Epithelial cell of alveolus of lung (primary cell): ENCODE data around the gene RAD9A. TPM values are rescaled to one million over a fixed set of nuclear protein-coding genes. Genes with fewer than 3 reads are reported as not detected.

ENCODE experiments used
- total RNA-seq: library from RNA; depleted of rRNA; stranded (reverse); fragments of >200 nt; gene quantifications from 2 replicates; pipeline ENCODE4 v1.2.1, GENCODE V29; 2015

Gene RAD9A
- total RNA-seq = 8.4 and 10.8 TPM in 2 replicates

GRCh38 chr11:67391304-67392182 is at the start of gene RAD9A:
Gene RAD9A (plus strand): TSS chr11:67391986. CDS start chr11:67392045, 59 bp downstream.

DNA sequence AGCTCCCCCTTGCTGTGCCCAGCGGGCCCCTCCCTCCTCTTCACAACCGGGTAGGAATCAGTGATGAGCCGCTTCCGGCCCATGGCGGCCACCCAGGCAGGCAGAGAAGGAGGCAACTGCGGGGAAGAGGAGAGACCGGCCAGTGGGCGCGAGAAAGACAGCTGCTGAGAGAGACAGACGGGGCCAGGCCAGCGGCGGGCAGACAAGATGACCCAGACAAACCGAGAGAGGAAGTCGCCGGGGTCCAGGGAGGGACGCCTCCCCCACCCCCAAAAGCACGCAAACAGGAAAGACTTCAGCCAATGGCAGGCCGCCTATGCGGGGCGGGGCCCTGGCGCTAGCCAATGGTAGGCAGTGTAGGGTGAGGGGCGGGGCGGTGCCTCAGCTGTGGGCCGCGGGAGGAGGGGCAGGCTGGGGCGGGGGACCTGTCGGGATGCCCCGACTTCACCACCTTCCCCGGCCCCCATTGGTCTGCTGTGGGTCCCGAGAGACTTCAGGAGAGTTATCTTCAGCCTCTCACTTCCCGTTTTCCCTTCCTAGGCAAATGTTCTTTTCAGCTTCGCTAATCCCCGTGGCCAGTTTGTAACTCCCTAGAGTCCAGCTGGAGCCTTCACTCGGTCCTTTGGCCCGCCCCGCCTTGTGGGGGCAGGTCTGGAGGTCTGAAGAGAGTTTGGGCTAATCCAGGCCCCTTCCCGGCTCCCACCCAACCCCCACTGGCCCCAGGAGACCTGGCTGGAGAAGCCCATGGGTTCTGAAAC is 38.3 kb upstream of the RAD9A start, which contains the start of gene POLD4:
POLD4 (minus strand) TSS at position 230 of the 758 bp plus-strand sequence; CDS start at position 83, 147 bp downstream.

DNA sequence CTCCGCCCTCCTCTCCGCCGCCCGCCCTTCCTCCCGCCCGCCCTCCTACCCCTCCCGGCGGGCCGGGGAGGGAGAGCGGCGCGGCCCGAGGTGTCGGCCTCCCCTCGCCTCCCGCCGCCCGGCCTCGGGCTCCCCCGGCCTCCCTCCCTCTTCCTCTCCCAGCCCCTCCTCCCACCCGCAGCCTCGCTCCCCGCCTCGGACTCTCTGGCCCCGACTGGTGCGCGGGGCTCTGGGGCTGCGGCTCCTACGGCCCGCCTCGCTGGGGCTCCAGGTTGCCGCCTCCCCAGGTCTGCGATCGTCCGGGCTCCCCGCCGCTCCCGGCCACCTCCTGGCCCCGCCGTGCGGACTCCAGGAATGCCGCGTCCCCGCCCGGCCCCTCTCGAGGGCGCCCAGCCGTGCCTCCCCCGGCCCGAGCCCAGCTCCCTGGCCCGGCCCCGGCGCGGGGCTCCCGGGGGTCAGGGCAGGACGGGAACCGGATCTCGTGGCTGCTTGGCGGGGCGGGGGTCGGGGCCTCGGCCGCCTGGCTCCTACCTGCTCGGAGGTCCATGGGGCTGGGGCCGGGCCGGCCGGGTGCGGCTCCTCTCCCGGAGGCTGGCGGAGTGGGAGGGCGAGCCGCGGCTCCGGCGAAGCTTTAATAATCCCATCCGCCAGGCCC is 18.7 kb upstream of the RAD9A start, which contains the start of gene CLCF1:
CLCF1 (minus strand) TSS at position 606 of the 655 bp plus-strand sequence; CDS start at position 547, 59 bp downstream.

DNA sequence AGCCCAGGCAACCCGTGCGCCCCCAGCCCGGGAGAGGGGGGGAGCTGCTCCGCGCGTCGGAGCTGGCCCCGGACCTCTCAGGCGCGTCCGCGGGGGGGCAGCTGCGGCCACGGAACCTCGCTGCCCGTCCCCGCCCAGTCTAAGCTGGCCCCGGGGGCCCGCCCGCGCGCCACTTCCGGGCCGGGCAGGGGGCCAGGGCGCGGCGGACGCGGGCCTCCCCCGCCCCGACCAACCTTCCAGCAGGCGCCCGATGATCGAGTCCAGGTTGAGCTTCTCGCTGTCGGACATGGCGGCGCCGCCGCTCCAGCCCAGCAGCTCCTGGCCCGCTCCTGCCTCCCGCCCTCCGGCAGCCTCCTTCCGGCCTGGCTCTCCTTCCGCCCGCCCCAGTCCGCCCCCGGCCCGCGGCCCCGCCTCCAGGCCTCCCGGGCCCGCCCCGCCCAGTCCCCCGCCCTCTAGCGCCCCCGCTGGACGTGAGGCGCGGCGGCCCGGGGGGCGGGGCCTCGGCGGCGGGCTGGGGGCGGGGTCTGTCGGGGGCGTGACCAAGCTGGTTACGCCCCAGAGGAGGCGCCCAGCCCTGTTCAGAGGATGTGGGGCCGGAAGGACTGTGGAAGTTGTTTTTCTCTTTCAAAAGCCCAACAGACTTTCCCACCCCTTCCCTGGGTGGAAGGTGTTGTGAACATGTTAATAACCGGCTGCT is 9.9 kb downstream of the RAD9A start, which contains the start of gene PPP1CA:
PPP1CA (minus strand) TSS at position 364 of the 697 bp plus-strand sequence; CDS start at position 288, 76 bp downstream.

DNA sequence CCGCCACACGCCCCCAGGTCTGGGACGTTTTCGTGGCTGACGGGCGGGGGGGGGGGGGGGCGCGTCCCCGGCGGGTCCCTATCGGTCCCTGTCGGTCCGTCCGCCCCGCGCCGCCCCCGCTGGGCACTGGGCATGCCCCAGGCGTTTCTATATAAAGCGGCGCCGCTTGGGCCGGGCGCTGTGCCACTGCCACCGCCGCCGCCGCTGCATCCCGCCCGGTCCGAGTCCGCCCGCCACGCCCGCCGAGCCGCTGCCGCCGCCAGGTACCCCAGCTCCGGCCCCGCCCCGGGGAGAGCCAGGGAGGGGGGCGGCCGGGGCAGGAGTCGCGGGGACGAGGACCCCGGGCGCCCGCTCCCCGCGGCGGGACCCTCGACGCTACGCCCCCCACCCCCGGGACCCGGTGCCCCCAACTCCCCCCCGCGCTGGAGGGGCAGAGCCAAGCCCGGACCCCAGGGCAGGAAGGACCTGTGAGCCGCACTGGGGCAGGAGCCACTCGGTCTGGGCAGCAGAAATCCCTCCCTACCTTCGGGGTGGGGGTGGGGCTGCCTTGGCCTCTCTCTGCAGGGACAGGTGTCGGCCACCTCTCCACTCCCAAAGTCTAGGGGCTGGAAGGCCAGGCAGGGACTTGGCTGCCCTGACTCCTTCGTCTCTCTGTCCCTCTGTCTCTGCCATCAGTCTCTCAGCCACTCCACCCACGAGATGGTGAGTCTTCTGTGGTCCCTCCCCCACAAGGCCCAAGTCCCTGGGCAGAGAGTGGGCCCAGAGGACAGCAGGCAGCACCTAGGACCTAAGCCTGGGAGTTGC is 23.9 kb downstream of the RAD9A start, which contains the start of gene CARNS1:
CARNS1 (plus strand) TSS at position 178 of the 804 bp plus-strand sequence; CDS start at position 700, 522 bp downstream.

GRCh38 chr11:67428052-67429001 is 36.5 kb downstream of the RAD9A start, which contains the start of gene RPS6KB2:
Gene RPS6KB2 (plus strand): TSS chr11:67428494. CDS start chr11:67428546, 52 bp downstream.

DNA sequence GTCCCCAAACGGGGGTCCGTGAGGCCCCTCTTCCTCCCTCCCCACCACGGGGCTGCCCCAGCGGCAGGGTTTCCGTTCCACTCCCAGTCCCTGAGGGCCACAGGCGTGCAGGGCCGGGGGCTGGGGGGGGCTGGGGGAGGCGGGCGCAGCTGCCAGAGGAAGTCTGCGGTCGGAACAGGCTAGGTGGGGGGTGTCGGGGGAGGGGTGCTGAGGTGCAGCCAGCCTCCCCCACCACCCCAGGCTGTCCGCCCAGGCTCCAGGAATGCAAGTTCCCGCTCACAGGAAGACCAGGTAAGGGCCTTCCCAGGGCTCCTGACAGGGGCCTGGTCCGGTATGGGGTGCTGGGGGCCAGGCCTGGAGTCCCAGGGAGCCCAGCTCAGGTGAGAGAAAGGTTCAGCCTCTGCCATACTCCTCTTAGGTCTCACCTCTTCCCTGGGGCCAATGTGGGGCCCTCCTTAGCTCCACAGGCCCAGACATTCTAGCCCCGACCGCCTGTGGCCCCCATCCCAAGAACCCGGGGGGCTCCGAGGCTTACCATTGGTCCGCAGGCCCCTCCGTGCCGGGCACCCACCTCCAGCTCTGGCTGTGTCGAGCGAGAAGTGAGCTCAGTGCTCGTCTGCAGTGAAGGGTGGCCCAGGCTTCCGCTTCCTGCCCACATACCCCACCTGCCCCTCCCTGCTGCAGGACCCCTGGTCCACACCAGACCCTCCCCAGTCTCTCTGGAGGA is 45.5 kb downstream of the RAD9A start, which contains the start of gene PTPRCAP:
PTPRCAP (minus strand) TSS at position 601 of the 727 bp plus-strand sequence; CDS start at position 538, 63 bp downstream.

Other genes starting within 250 kb of the RAD9A start
- gene GRK2, start 125.5 kb upstream of the RAD9A start, total RNA-seq = 38.7 and 39.6 TPM in 2 replicates
- 20.9 and 27.4 TPM in 2 replicates for gene ANKRD13D, start 102.7 kb upstream of the RAD9A start, total RNA-seq
- 17.8 and 26.7 TPM in 2 replicates for gene SSH3, start 88.5 kb upstream of the RAD9A start, total RNA-seq
- 73.8 and 239 TPM in 2 replicates for gene POLD4, start 38.4 kb upstream of the RAD9A start, total RNA-seq
- 10.0 and 10.4 TPM in 2 replicates for gene CLCF1, start 18.4 kb upstream of the RAD9A start, total RNA-seq
- 141 and 253 TPM in 2 replicates for gene PPP1CA, start 9.9 kb downstream of the RAD9A start, total RNA-seq
- gene TBC1D10C, start 12.1 kb downstream of the RAD9A start, total RNA-seq = not detected in 2 replicates
- 0.88 TPM in 1 of 2 replicates, not detected in the other for gene CARNS1, start 23.7 kb downstream of the RAD9A start, total RNA-seq
- 49.5 and 61.2 TPM in 2 replicates for gene RPS6KB2, start 36.5 kb downstream of the RAD9A start, total RNA-seq
- gene PTPRCAP, start 45.7 kb downstream of the RAD9A start, total RNA-seq = 1.9 TPM in 1 of 2 replicates, not detected in the other
- 86.8 and 95.6 TPM in 2 replicates for gene CORO1B, start 51.5 kb downstream of the RAD9A start, total RNA-seq
- not detected in 2 replicates for gene GPR152, start 60.7 kb downstream of the RAD9A start, total RNA-seq
- not detected in 2 replicates for gene CABP4, start 63.4 kb downstream of the RAD9A start, total RNA-seq
- gene TMEM134, start 77.3 kb downstream of the RAD9A start, total RNA-seq = 46.4 and 55.7 TPM in 2 replicates
- gene AIP, start 91.0 kb downstream of the RAD9A start, total RNA-seq = 70.7 and 120 TPM in 2 replicates
- 32.7 and 33.9 TPM in 2 replicates for gene PITPNM1, start 113.4 kb downstream of the RAD9A start, total RNA-seq
- gene CDK2AP2, start 116.2 kb downstream of the RAD9A start, total RNA-seq = 36.5 and 68.4 TPM in 2 replicates
- gene CABP2, start 131.5 kb downstream of the RAD9A start, total RNA-seq = not detected in 2 replicates
- gene GSTP1, start 191.8 kb downstream of the RAD9A start, total RNA-seq = 722 and 2,244 TPM in 2 replicates
- 189 and 203 TPM in 2 replicates for gene NDUFV1, start 214.9 kb downstream of the RAD9A start, total RNA-seq
- gene NUDT8, start 238.0 kb downstream of the RAD9A start, total RNA-seq = 6.2 and 15.9 TPM in 2 replicates
- gene TBX10, start 247.8 kb downstream of the RAD9A start, total RNA-seq = not detected in 2 replicates